Testis (tissue), 3 donors: ENCODE measurements around the gene OTULINL. TPM values are rescaled to one million over a fixed set of nuclear protein-coding genes. Genes with fewer than 3 reads are reported as not detected.

Experiments
- DNase-seq: peaks from one replicate; pipeline ENCODE4 v3.0.0-alpha.2; 2019
- H3K27ac ChIP-seq, 2 donors: fragments of 200-600 bp; sonication (generic); one replicate each; pipeline ENCODE4 v1.5.1; 2019
- H3K27me3 ChIP-seq: fragments of 200-600 bp; sonication (generic); one replicate; pipeline ENCODE4 v1.5.1; 2019
- H3K36me3 ChIP-seq: fragments of 200-600 bp; sonication (generic); one replicate; pipeline ENCODE4 v1.5.1; 2017; ENCODE audit warnings: low read depth; ENCODE audit errors: missing control alignments
- H3K4me1 ChIP-seq: fragments of 200-600 bp; sonication (generic); one replicate; pipeline ENCODE4 v1.5.1; 2019
- H3K4me3 ChIP-seq, 2 donors: fragments of 200-600 bp; sonication (generic); one replicate each; pipeline ENCODE4 v1.5.1; 2017 to 2019
- H3K9me3 ChIP-seq: fragments of 200-600 bp; sonication (generic); one replicate; pipeline ENCODE4 v1.5.1; 2017
- POLR2A ChIP-seq: fragments of 450-650 bp; IDR thresholded peaks from one replicate; pipeline ENCODE4 v1.6.1; 2017; ENCODE audit warnings: antibody characterized with exemption, mild to moderate bottlenecking, moderate library complexity
- WGBS, 2 donors: methylation state at CpG; one replicate each; pipeline ENCODE4 v1.1.5; 2018; 5-methylcytosine and 5-hydroxymethylcytosine counted together
- intact Hi-C: fragments of 100-400 bp; cut with DNase I; formaldehyde crosslinking; loops from one replicate; pipeline ENCODE4 v1.15.1; 2023; ENCODE audit warnings: low total_unique reads
- polyA plus RNA-seq: library from polyadenylated mRNA; stranded (reverse); fragments of 350-450 nt; fragmentation: Illumina TruSeq; extraction: RNeasy Lipid Tissue Mini Kit (QIAGEN cat#74804); gene quantifications from one replicate; pipeline ENCODE4 v1.2.3, GENCODE V29; 2014; ENCODE audit warnings: low read depth, low replicate concordance; ENCODE audit not compliant: insufficient read depth
- total RNA-seq, 2 donors: library from RNA; depleted of rRNA; stranded (reverse); fragments of >200 nt; gene quantifications; one replicate each; pipeline ENCODE4 v1.2.3, GENCODE V29; 2016
- TF ChIP-seq, protein P1 (sequence below), 3 experiments: fragments of 450-650 bp in 2 of 3; fragments of 200-600 bp in 1 of 3; sonication (generic) in 1 of 3; IDR thresholded peaks; one replicate each; pipeline ENCODE4 v1.5.1; 2016 to 2019; ENCODE audit warnings: antibody characterized with exemption in 3 of 3, mild to moderate bottlenecking in 2 of 3, moderate library complexity in 1 of 3

Gene OTULINL
- total and polyA plus RNA-seq, 3 donors from 2014 or later, result 10.2 to 11.3 (median 10.5) TPM

DNA sequence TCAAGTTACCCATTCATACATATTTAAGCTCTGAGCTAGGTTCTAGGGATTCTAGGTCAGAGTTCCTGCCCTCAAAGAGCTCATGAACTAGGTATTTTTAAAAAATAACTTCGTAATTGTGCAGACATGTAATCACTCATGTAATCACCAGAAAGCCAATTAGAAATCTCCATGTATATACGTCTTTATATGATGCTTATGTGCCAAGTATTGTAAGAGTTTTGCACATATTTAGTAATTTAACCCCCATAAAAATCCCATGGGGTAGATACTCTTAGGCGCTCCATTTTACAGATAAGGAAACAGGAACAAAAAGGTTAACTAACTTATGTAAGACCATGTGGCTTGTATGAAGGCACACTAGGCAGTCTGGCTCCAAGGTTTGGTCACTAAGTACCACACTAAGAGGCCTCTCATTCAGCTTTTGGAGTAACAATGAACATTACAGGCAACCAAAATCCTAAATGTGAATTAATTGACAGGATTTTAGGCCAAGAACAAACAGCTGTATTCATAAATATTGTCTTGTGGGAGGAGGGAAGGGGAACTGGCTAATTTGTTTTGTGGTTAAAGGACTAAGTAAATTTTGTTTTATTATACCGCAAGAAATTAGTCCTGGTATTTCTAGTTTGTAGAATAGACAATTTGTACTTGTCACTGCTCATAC, 1.7 kb upstream of the OTULINL start:
- WGBS, 2 donors, result 71 to 79% methylated on average over 4 of the region's 4 CpGs
- Histone ChIP-seq H3K4me3 (no peak overlapping the region), H3K9me3 (no peaks in the 10 kb centered on the region), H3K27ac (no peak overlapping the region), H3K4me1 (no peaks in the 10 kb centered on the region), H3K27me3 (no peaks in the 10 kb centered on the region), H3K36me3 (no peaks in the 10 kb centered on the region)
- TF ChIP-seq, protein P1, sequence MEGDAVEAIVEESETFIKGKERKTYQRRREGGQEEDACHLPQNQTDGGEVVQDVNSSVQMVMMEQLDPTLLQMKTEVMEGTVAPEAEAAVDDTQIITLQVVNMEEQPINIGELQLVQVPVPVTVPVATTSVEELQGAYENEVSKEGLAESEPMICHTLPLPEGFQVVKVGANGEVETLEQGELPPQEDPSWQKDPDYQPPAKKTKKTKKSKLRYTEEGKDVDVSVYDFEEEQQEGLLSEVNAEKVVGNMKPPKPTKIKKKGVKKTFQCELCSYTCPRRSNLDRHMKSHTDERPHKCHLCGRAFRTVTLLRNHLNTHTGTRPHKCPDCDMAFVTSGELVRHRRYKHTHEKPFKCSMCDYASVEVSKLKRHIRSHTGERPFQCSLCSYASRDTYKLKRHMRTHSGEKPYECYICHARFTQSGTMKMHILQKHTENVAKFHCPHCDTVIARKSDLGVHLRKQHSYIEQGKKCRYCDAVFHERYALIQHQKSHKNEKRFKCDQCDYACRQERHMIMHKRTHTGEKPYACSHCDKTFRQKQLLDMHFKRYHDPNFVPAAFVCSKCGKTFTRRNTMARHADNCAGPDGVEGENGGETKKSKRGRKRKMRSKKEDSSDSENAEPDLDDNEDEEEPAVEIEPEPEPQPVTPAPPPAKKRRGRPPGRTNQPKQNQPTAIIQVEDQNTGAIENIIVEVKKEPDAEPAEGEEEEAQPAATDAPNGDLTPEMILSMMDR (IDR thresholded peaks at IDR 0.05), result no peak
- no peak for TF ChIP-seq POLR2A
- intact Hi-C loops, result no loop called here
- DNase-seq, result no peak

GRCh38 chr5:14580398-14581034, 1.1 kb upstream of the OTULINL start:
- Histone ChIP-seq H3K27ac (peak overlapping the region in 1 of 2 donors; percentile 76), H3K9me3 (no peaks in the 10 kb centered on the region), H3K4me1 (no peaks in the 10 kb centered on the region), H3K36me3 (no peaks in the 10 kb centered on the region), H3K4me3 (no peak overlapping the region), H3K27me3 (no peaks in the 10 kb centered on the region)
- intact Hi-C loops, result no loop called here
- TF ChIP-seq POLR2A, result no peak
- TF ChIP-seq, protein P1 (IDR thresholded peaks at IDR 0.05), result no peak
- no peak for DNase-seq
- WGBS, 2 donors, result 64 to 75% methylated on average over 6 of the region's 6 CpGs

DNA sequence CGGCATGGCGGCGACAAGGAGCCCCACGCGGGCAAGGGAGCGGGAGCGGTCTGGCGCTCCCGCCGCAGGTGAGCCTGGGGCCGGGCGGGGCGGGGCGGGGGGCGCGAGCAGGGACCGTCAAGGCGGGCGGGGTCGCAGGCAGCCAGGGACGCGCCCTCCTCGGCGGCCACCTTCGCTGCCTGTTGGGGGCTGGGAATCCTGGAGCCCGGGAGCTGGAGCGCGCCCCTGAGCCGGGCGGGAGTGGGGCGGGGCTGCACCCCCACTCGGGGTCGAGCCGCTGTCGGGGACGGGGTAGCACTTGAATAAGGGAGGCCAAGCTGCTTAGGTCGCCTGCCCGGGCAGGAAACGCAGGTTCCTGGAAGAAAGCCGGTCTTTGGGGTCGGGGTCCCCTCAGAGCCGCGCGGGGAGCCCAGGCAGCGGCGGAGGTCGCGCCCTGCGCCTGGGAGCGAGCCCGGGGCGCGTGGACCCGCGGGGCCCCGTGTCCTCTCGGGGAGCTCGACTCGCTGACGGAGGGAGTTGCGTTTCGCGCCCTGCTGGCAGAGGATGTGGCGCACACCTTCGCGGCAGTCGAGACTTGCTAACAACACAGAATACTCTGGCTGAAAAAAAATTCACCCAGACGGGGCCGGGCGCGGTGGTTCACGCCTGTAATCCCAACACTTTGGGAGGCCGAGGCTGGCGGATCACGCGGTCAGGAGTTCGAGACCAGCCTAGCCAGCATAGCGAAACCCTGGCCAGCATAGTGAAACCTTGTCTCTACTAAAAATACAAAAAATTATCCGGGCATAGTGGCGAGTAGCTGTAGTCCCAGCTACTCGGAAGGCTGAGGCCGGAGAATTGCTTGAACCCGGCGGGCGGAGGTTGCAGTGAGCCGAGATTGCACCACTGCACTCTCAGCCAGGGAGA, 552 bp downstream of the OTULINL start:
- TF ChIP-seq, protein P1 (IDR thresholded peaks at IDR 0.05), result no peak
- no peak for TF ChIP-seq POLR2A
- 0 to 4% methylated on average over 7 to 56 of the region's 86 CpGs for WGBS, 2 donors
- H3K9me3 ChIP-seq, result no peaks in the 10 kb centered on the region
- peak overlapping the region; percentile 49 to 76 for H3K27ac ChIP-seq
- DNase-seq, result peak; percentile 55
- no peaks in the 10 kb centered on the region for H3K4me1 ChIP-seq
- peak overlapping the region; percentile 65 to 78 for H3K4me3 ChIP-seq
- intact Hi-C loops, result no loop called here
- H3K36me3 ChIP-seq, result no peaks in the 10 kb centered on the region
- no peaks in the 10 kb centered on the region for H3K27me3 ChIP-seq

DNA sequence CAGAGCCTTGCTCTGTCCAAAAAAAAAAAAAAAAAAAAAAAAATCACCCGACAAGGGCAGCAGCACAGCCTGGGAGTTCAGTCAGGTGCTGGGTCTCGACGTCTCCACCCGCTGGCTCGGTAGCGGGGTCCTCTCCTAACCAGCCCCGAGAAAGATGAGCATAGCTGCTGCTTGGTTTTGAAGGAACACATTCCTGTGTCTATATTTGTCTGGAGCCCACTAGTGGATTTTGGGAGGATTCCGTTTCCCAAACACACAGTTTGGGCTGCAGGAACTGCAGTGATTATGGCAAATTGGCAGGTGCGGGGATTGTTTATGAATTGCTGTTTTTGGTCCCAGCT, 1.2 kb downstream of the OTULINL start:
- H3K4me1 ChIP-seq, result no peaks in the 10 kb centered on the region
- H3K27ac ChIP-seq, result no peak overlapping the region
- intact Hi-C loops, result no loop called here
- H3K36me3 ChIP-seq, result no peaks in the 10 kb centered on the region
- no peaks in the 10 kb centered on the region for H3K9me3 ChIP-seq
- 13 to 15% methylated on average over 9 of the region's 9 CpGs for WGBS, 2 donors
- no peak for DNase-seq
- peak overlapping the region in 1 of 2 donors; percentile 65 for H3K4me3 ChIP-seq
- TF ChIP-seq, protein P1 (IDR thresholded peaks at IDR 0.05), result no peak
- no peak for TF ChIP-seq POLR2A
- no peaks in the 10 kb centered on the region for H3K27me3 ChIP-seq
